IMR-90 (cell line): ENCODE measurements around the gene SLC2A8. TPM values are rescaled to one million over a fixed set of nuclear protein-coding genes. Genes with fewer than 3 reads are reported as not detected.

Experiments
- ATAC-seq: fragments of 200-7000 bp; cut with Tn5 transposase; 2 replicates; pipeline ENCODE4 v1.9.1; 2020; ENCODE audit warnings: low read depth, mild to moderate bottlenecking, moderate library complexity
- BruUV-seq: library from RNA; stranded (reverse); fragments of 400-500 nt; replicated peaks from 2 replicates; lab custom pipeline; 2021; lab: Mats Ljungman, UMichigan
- CTCF ChIA-PET: fragments of 300-600 bp; formaldehyde crosslinking; extraction: SDS; loops from one replicate; lab custom pipeline; 2021; ENCODE audit warnings: antibody characterized with exemption; lab: Yijun Ruan, JAX
- POLR2A ChIA-PET: fragments of 300-600 bp; sonication (Branson Sonifier 250); formaldehyde crosslinking; loops from one replicate; lab custom pipeline; 2022; ENCODE audit warnings: antibody characterized with exemption; ENCODE audit not compliant: unreplicated experiment; lab: Charles Lee
- DNase-seq: peaks from one replicate; pipeline ENCODE4 v3.0.0; 2013
- H2AFZ ChIP-seq: replicated peaks from 2 replicates; pipeline ENCODE3; 2013; ENCODE audit warnings: low read length, mild to moderate bottlenecking; ENCODE audit not compliant: poor library complexity
- H2AK5ac ChIP-seq: 2 replicates; pipeline ENCODE4 v1.6.1; 2013; ENCODE audit warnings: low read depth, low read length, inconsistent platforms
- H2AK9ac ChIP-seq: replicated peaks from 2 replicates; pipeline ENCODE3; 2013; ENCODE audit warnings: mild to moderate bottlenecking, low read depth, low read length, moderate library complexity; ENCODE audit not compliant: poor library complexity
- H2BK120ac ChIP-seq: 2 replicates; pipeline ENCODE4 v1.6.1; 2013; ENCODE audit warnings: low read depth, low read length, inconsistent platforms
- H2BK15ac ChIP-seq: 3 replicates; pipeline ENCODE4 v1.6.1; 2013; ENCODE audit warnings: low read depth, low read length, inconsistent platforms
- H2BK20ac ChIP-seq: 2 replicates; pipeline ENCODE4 v1.6.1; 2013; ENCODE audit warnings: low read depth, mild to moderate bottlenecking, inconsistent platforms, low read length, moderate library complexity
- H2BK5ac ChIP-seq: 2 replicates; pipeline ENCODE4 v1.6.1; 2013; ENCODE audit warnings: mild to moderate bottlenecking, low read depth, low read length, inconsistent platforms; ENCODE audit not compliant: poor library complexity, severe bottlenecking
- H3K14ac ChIP-seq: replicated peaks from 2 replicates; pipeline ENCODE4 v1.6.1; 2013; ENCODE audit warnings: low read depth, low read length, inconsistent platforms
- H3K18ac ChIP-seq: 2 replicates; pipeline ENCODE4 v1.6.1; 2013; ENCODE audit warnings: low read depth, low read length, control low read depth
- H3K23ac ChIP-seq: 2 replicates; pipeline ENCODE4 v1.6.1; 2013; ENCODE audit warnings: low read depth, low read length, inconsistent platforms
- H3K27ac ChIP-seq: 2 replicates; pipeline ENCODE4 v1.5.1; 2013; ENCODE audit warnings: mild to moderate bottlenecking, control low read depth, low read length; ENCODE audit not compliant: insufficient read depth
- H3K27me3 ChIP-seq: 2 replicates; pipeline ENCODE4 v1.6.1; 2013; ENCODE audit warnings: low read length; ENCODE audit not compliant: control insufficient read depth, insufficient read depth
- H3K36me3 ChIP-seq: 2 replicates; pipeline ENCODE4 v1.6.1; 2013; ENCODE audit warnings: low read length, mixed read lengths; ENCODE audit not compliant: control insufficient read depth, insufficient read depth
- H3K4ac ChIP-seq: 2 replicates; pipeline ENCODE4 v1.6.1; 2013; ENCODE audit warnings: low read depth, low read length, inconsistent platforms
- H3K4me1 ChIP-seq: 2 replicates; pipeline ENCODE4 v1.6.1; 2013; ENCODE audit warnings: low read length, mixed read lengths; ENCODE audit not compliant: control insufficient read depth, insufficient read depth
- H3K4me2 ChIP-seq: 2 replicates; pipeline ENCODE4 v1.6.1; 2013; ENCODE audit warnings: low read depth, mild to moderate bottlenecking, control low read depth, low read length, moderate library complexity
- H3K4me3 ChIP-seq: 2 replicates; pipeline ENCODE4 v1.5.1; 2013; ENCODE audit warnings: low read depth, mild to moderate bottlenecking, control low read depth, low read length, moderate library complexity; ENCODE audit not compliant: insufficient read depth
- H3K56ac ChIP-seq: 2 replicates; pipeline ENCODE4 v1.6.1; 2013; ENCODE audit warnings: low read length, inconsistent platforms; ENCODE audit not compliant: insufficient read depth; ENCODE audit errors: extremely low read depth
- H3K79me1 ChIP-seq, 2 experiments: 2 replicates each; pipeline ENCODE4 v1.6.1; 2013; ENCODE audit warnings: low read length in 2 of 2, inconsistent platforms in 1 of 2, low read depth in 1 of 2
- H3K9ac ChIP-seq: 2 replicates; pipeline ENCODE4 v1.6.1; 2013; ENCODE audit warnings: low read depth, low read length, control low read depth
- H3K9me1 ChIP-seq: 2 replicates; pipeline ENCODE4 v1.6.1; 2013; ENCODE audit warnings: low read length, inconsistent platforms; ENCODE audit not compliant: insufficient read depth
- H3K9me3 ChIP-seq: 2 replicates; pipeline ENCODE4 v1.6.1; 2013; ENCODE audit warnings: low read length; ENCODE audit not compliant: control insufficient read depth, insufficient read depth
- H4K20me1 ChIP-seq: 2 replicates; pipeline ENCODE4 v1.6.1; 2013; ENCODE audit warnings: low read length, inconsistent platforms; ENCODE audit not compliant: insufficient read depth
- H4K5ac ChIP-seq: 2 replicates; pipeline ENCODE4 v1.6.1; 2013; ENCODE audit warnings: mild to moderate bottlenecking, low read depth, low read length, control low read depth
- H4K8ac ChIP-seq, 2 experiments: 2 replicates each; pipeline ENCODE4 v1.6.1; 2013; ENCODE audit warnings: low read depth in 2 of 2, low read length in 2 of 2, control low read depth in 1 of 2, inconsistent platforms in 1 of 2
- H4K91ac ChIP-seq: 2 replicates; pipeline ENCODE4 v1.6.1; 2013; ENCODE audit warnings: low read depth, low read length, inconsistent platforms; ENCODE audit not compliant: insufficient read depth
- FOS ChIP-seq: fragments of 150-350 bp; IDR thresholded peaks from 2 replicates; pipeline ENCODE4 v1.6.1; 2016; ENCODE audit warnings: low read depth, low read length
- POLR2A ChIP-seq: IDR thresholded peaks from 2 replicates; pipeline ENCODE4 v1.6.1; 2012; ENCODE audit warnings: mild to moderate bottlenecking, low read depth, low read length
- WGBS, 2 experiments: methylation state at CpG; one replicate each; pipeline versions ENCODE4 v1.1.5 to v1.1.7; 2013; ENCODE audit warnings: missing lambda C conversion rate in 2 of 2; ENCODE audit not compliant: insufficient read length in 1 of 2; ENCODE audit errors: extremely low coverage in 2 of 2; 5-methylcytosine and 5-hydroxymethylcytosine counted together
- dilution Hi-C: fragments of 300-500 bp; cut with HindIII; formaldehyde crosslinking; loops from one replicate; pipeline ENCODE4 v1.14.3; 2018; ENCODE audit warnings: low sequenced_read_pairs; ENCODE audit not compliant: unreplicated experiment
- in situ Hi-C: fragments of 300-500 bp; cut with MboI; formaldehyde crosslinking; loops from 3 replicates; pipeline ENCODE4 v1.14.3; 2019; ENCODE audit warnings: low sequenced_read_pairs, inconsistent platforms, mixed read lengths
- intact Hi-C: fragments of 100-400 bp; cut with micrococcal nuclease; formaldehyde crosslinking; loops from 2 replicates; pipeline ENCODE4 v1.10.0; 2022
- polyA plus RNA-seq, 3 experiments: library from polyadenylated mRNA; depleted of rRNA; stranded (reverse); fragments of >200 nt; gene quantifications; 2 replicates each; pipeline ENCODE4 v1.2.3, GENCODE V29; 2012; ENCODE audit warnings: low replicate concordance in 1 of 3
- total RNA-seq: library from RNA; depleted of rRNA; stranded (reverse); fragments of >200 nt; gene quantifications from 2 replicates; pipeline ENCODE4 v1.2.3, GENCODE V29; 2012

SLC2A8 gene
- total and polyA plus RNA-seq, 2 of the 4 experiments (the other 2 are of a cell fraction) = 9.0 to 12.0 TPM

GRCh38 chr9:127445851-127446712, 49.1 kb downstream of the SLC2A8 start:
- H3K4me1 ChIP-seq = peaks cover 10% of the 10 kb centered on the region
- H3K4me2 ChIP-seq = no peak overlapping the region
- H2BK20ac ChIP-seq = no peak overlapping the region
- H3K4ac ChIP-seq = no peak overlapping the region
- no peak overlapping the region for H3K4me3 ChIP-seq
- peaks cover 78% of the 10 kb centered on the region for H3K36me3 ChIP-seq
- WGBS, 2 experiments = no CpG with 5 or more reads among the region's 4 CpGs
- H4K91ac ChIP-seq = no peak overlapping the region
- H3K14ac ChIP-seq = no peak overlapping the region
- H4K8ac ChIP-seq = 0 out of 4 replicates have a peak overlapping the region, but pooled peaks of 1 of the 2 experiments have one; percentile 5
- dilution Hi-C loops = no loop called here
- H3K18ac ChIP-seq = no peak overlapping the region
- H3K27me3 ChIP-seq = no peaks in the 10 kb centered on the region
- POLR2A ChIA-PET = no interaction called here
- TF ChIP-seq FOS (no peak), POLR2A (peak; percentile 20; the same call in 1 of the 2 replicates)
- CTCF ChIA-PET = interaction anchor here (0.5 kb wide), 1 partner anchor 26 kb away, joined by 3 read pairs; no protein-coding TSS in a partner anchor
- H3K9me1 ChIP-seq = peaks cover 16% of the 10 kb centered on the region
- peaks cover 8 to 67% of the 10 kb centered on the region in 2 experiments for H3K79me1 ChIP-seq
- no peak overlapping the region for H2BK120ac ChIP-seq
- H2BK5ac ChIP-seq = no peak overlapping the region
- H3K9ac ChIP-seq = no peak overlapping the region
- ATAC-seq (no peak), DNase-seq (no peak)
- BruUV-seq = no TSS peak
- no peak overlapping the region for H3K23ac ChIP-seq
- H2AFZ ChIP-seq = no peak overlapping the region
- no peak overlapping the region for H2AK5ac ChIP-seq
- intact Hi-C loops = no loop called here
- peak overlapping the region; percentile 58 for H2AK9ac ChIP-seq
- H3K56ac ChIP-seq = no peak overlapping the region
- no peak overlapping the region for H2BK15ac ChIP-seq
- peaks cover 16% of the 10 kb centered on the region for H3K9me3 ChIP-seq
- H4K20me1 ChIP-seq = peaks cover 72% of the 10 kb centered on the region
- no peak overlapping the region for H3K27ac ChIP-seq
- in situ Hi-C loops = no loop called here
- H4K5ac ChIP-seq = no peak overlapping the region
